ENCODE measurements around the gene CHSY3. TPM values are rescaled to one million over a fixed set of nuclear protein-coding genes. Genes with fewer than 3 reads are reported as not detected.

Gene CHSY3
- total and polyA plus RNA-seq, 2 experiments from 2014 or later = 0.29 to 2.4 TPM

GRCh38 chr5:130024006-130024405 lies 119.7 kb downstream of the CHSY3 start:
- in situ Hi-C loops (cut with MboI) = no loop called here
- no peak for TF ChIP-seq EZH2 (IDR thresholded peaks at IDR 0.05; ENCODE audit: insufficient read depth, poor library complexity, severe bottlenecking)
- TF ChIP-seq EZH2phosphoT487 (IDR thresholded peaks at IDR 0.05; ENCODE audit: insufficient read depth, low read depth) = no peak
- Histone ChIP-seq H3K36me3 (ENCODE audit: low read depth) (no peaks in the 10 kb centered on the region), H3F3A (ENCODE audit: insufficient read depth) (no peaks in the 10 kb centered on the region), H3K4me1 (ENCODE audit: insufficient read depth) (no peaks in the 10 kb centered on the region), H4K20me1 (ENCODE audit: insufficient read depth) (no peaks in the 10 kb centered on the region), H3K9me3 (ENCODE audit: low read depth) (no peaks in the 10 kb centered on the region), H3K27me3 (replicated peaks; ENCODE audit: insufficient read depth) (no peaks in the 10 kb centered on the region), H3K4me3 (no peak overlapping the region), H3K27ac (no peak overlapping the region), H3K79me2 (ENCODE audit: insufficient read depth) (no peaks in the 10 kb centered on the region), H2AFZ (no peak overlapping the region), H3K4me2 (ENCODE audit: unreplicated experiment) (no peak overlapping the region), H3K9me2 (ENCODE audit: insufficient read depth) (peaks cover 4% of the 10 kb centered on the region; the same call in 1 of the 2 replicates), H3K9ac (no peak overlapping the region)
- no peak for DNase-seq

GRCh38 chr5:130025511-130025910 lies 121.2 kb downstream of the CHSY3 start:
- no peak overlapping the region for H3K4me2 ChIP-seq (ENCODE audit: unreplicated experiment)
- no peaks in the 10 kb centered on the region for H3K36me3 ChIP-seq (ENCODE audit: low read depth)
- WGBS, 2 experiments (ENCODE audit: low coverage in 1 of 2, low lambda C conversion rate in 2 of 2, missing lambda C conversion rate in 2 of 2) = 91 to 92% methylated on average over 1 of the region's 1 CpG
- H3K4me1 ChIP-seq (ENCODE audit: insufficient read depth) = no peaks in the 10 kb centered on the region
- no peak overlapping the region for H2AFZ ChIP-seq
- H4K20me1 ChIP-seq (ENCODE audit: insufficient read depth) = no peaks in the 10 kb centered on the region
- no peaks in the 10 kb centered on the region for H3F3A ChIP-seq (ENCODE audit: insufficient read depth)
- H3K27me3 ChIP-seq (replicated peaks; ENCODE audit: insufficient read depth) = no peaks in the 10 kb centered on the region
- H3K79me2 ChIP-seq (ENCODE audit: insufficient read depth) = no peaks in the 10 kb centered on the region
- peaks cover 4% of the 10 kb centered on the region; the same call in 1 of the 2 replicates for H3K9me2 ChIP-seq (ENCODE audit: insufficient read depth)
- no peak overlapping the region for H3K9ac ChIP-seq
- TF ChIP-seq EZH2 (IDR thresholded peaks at IDR 0.05; ENCODE audit: insufficient read depth, poor library complexity, severe bottlenecking) (no peak), EZH2phosphoT487 (IDR thresholded peaks at IDR 0.05; ENCODE audit: insufficient read depth, low read depth) (no peak)
- H3K27ac ChIP-seq = no peak overlapping the region
- no peaks in the 10 kb centered on the region for H3K9me3 ChIP-seq (ENCODE audit: low read depth)
- DNase-seq = no peak
- in situ Hi-C loops (cut with MboI) = no loop called here
- H3K4me3 ChIP-seq = no peak overlapping the region

GRCh38 chr5:130032807-130033206 lies 128.5 kb downstream of the CHSY3 start:
- Histone ChIP-seq H3K9me3 (ENCODE audit: low read depth) (no peaks in the 10 kb centered on the region), H3K9me2 (ENCODE audit: insufficient read depth) (no peaks in the 10 kb centered on the region), H3K79me2 (ENCODE audit: insufficient read depth) (no peaks in the 10 kb centered on the region), H3K9ac (no peak overlapping the region), H3K27ac (no peak overlapping the region), H3K4me2 (ENCODE audit: unreplicated experiment) (no peak overlapping the region), H3K36me3 (ENCODE audit: low read depth) (no peaks in the 10 kb centered on the region), H4K20me1 (ENCODE audit: insufficient read depth) (no peaks in the 10 kb centered on the region), H3K4me3 (no peak overlapping the region), H3K4me1 (ENCODE audit: insufficient read depth) (no peaks in the 10 kb centered on the region), H3F3A (ENCODE audit: insufficient read depth) (no peaks in the 10 kb centered on the region), H2AFZ (no peak overlapping the region), H3K27me3 (replicated peaks; ENCODE audit: insufficient read depth) (no peaks in the 10 kb centered on the region)
- TF ChIP-seq EZH2 (IDR thresholded peaks at IDR 0.05; ENCODE audit: insufficient read depth, poor library complexity, severe bottlenecking) (no peak), EZH2phosphoT487 (IDR thresholded peaks at IDR 0.05; ENCODE audit: insufficient read depth, low read depth) (no peak)
- no peak for DNase-seq
- 14 to 28% methylated on average over 3 of the region's 3 CpGs for WGBS, 2 experiments (ENCODE audit: low coverage in 1 of 2, low lambda C conversion rate in 2 of 2, missing lambda C conversion rate in 2 of 2)
- in situ Hi-C loops (cut with MboI) = no loop called here

GRCh38 chr5:130034566-130035210 lies 130.4 kb downstream of the CHSY3 start:
- no peaks in the 10 kb centered on the region for H3K36me3 ChIP-seq (ENCODE audit: low read depth)
- H3K79me2 ChIP-seq (ENCODE audit: insufficient read depth) = no peaks in the 10 kb centered on the region
- no peaks in the 10 kb centered on the region for H3K27me3 ChIP-seq (replicated peaks; ENCODE audit: insufficient read depth)
- H3F3A ChIP-seq (ENCODE audit: insufficient read depth) = no peaks in the 10 kb centered on the region
- no peaks in the 10 kb centered on the region for H3K4me1 ChIP-seq (ENCODE audit: insufficient read depth)
- no peak for TF ChIP-seq EZH2 (IDR thresholded peaks at IDR 0.05; ENCODE audit: insufficient read depth, poor library complexity, severe bottlenecking)
- no peak for TF ChIP-seq EZH2phosphoT487 (IDR thresholded peaks at IDR 0.05; ENCODE audit: insufficient read depth, low read depth)
- H3K27ac ChIP-seq = no peak overlapping the region
- H3K4me3 ChIP-seq = no peak overlapping the region
- H3K4me2 ChIP-seq (ENCODE audit: unreplicated experiment) = no peak overlapping the region
- DNase-seq = peak; percentile 24
- H3K9ac ChIP-seq = no peak overlapping the region
- H3K9me2 ChIP-seq (ENCODE audit: insufficient read depth) = no peaks in the 10 kb centered on the region
- in situ Hi-C loops (cut with MboI) = no loop called here
- no peaks in the 10 kb centered on the region for H3K9me3 ChIP-seq (ENCODE audit: low read depth)
- no peaks in the 10 kb centered on the region for H4K20me1 ChIP-seq (ENCODE audit: insufficient read depth)
- no peak overlapping the region for H2AFZ ChIP-seq

GRCh38 chr5:130035388-130035787 lies 131.1 kb downstream of the CHSY3 start:
- Histone ChIP-seq H3K4me3 (no peak overlapping the region), H3K9me3 (ENCODE audit: low read depth) (no peaks in the 10 kb centered on the region), H3K4me1 (ENCODE audit: insufficient read depth) (no peaks in the 10 kb centered on the region), H4K20me1 (ENCODE audit: insufficient read depth) (no peaks in the 10 kb centered on the region), H3F3A (ENCODE audit: insufficient read depth) (no peaks in the 10 kb centered on the region), H3K79me2 (ENCODE audit: insufficient read depth) (no peaks in the 10 kb centered on the region), H3K27ac (no peak overlapping the region), H3K36me3 (ENCODE audit: low read depth) (no peaks in the 10 kb centered on the region), H3K27me3 (replicated peaks; ENCODE audit: insufficient read depth) (no peaks in the 10 kb centered on the region), H3K9ac (no peak overlapping the region), H3K4me2 (ENCODE audit: unreplicated experiment) (no peak overlapping the region), H2AFZ (no peak overlapping the region), H3K9me2 (ENCODE audit: insufficient read depth) (no peaks in the 10 kb centered on the region)
- in situ Hi-C loops (cut with MboI) = no loop called here
- whole genome bisulfite sequencing, 2 experiments (ENCODE audit: low coverage in 1 of 2, low lambda C conversion rate in 2 of 2, missing lambda C conversion rate in 2 of 2) = 78 to 81% methylated on average over 1 of the region's 1 CpG
- no peak for TF ChIP-seq EZH2phosphoT487 (IDR thresholded peaks at IDR 0.05; ENCODE audit: insufficient read depth, low read depth)
- no peak for TF ChIP-seq EZH2 (IDR thresholded peaks at IDR 0.05; ENCODE audit: insufficient read depth, poor library complexity, severe bottlenecking)
- no peak for DNase-seq
